Left renal cortex interstitium (tissue), 4 donors: ENCODE data around the gene TRAPPC10. TPM values are rescaled to one million over a fixed set of nuclear protein-coding genes. Genes with fewer than 3 reads are reported as not detected.

Experiments
- DNase-seq, 4 donors: peaks; one replicate each; pipeline ENCODE4 v3.0.0-alpha.2; 2013; ENCODE audit warnings: low read depth in 4 of 4, low spot score in 2 of 4, missing footprints in 1 of 4
- polyA plus RNA-seq, 4 donors: library from polyadenylated mRNA; unstranded; fragments of 120-200 nt; gene quantifications; one replicate each; pipeline ENCODE4 v1.2.1, GENCODE V29; 2013; ENCODE audit not compliant: insufficient read length in 4 of 4

The TRAPPC10 gene
- polyA plus RNA-seq, 4 donors = 29.7 to 48.8 (median 39.9) TPM

GRCh38 chr21:43982489-43983078 is 29.5 kb upstream of the TRAPPC10 start:
- DNase-seq = no peak

- DNase-seq = no peak
Measured at GRCh38 chr21:43983390-43983789, 28.7 kb upstream of the TRAPPC10 start.

GRCh38 chr21:43983860-43984420 is 28.2 kb upstream of the TRAPPC10 start:
- no peak for DNase-seq

- DNase-seq = no peak
Measured at GRCh38 chr21:43984905-43985689, 27.0 kb upstream of the TRAPPC10 start.

GRCh38 chr21:43985690-43986251 is 26.3 kb upstream of the TRAPPC10 start:
- no peak for DNase-seq

GRCh38 chr21:43986544-43987451 is 25.3 kb upstream of the TRAPPC10 start:
- DNase-seq = no peak

GRCh38 chr21:43987509-43987908 is 24.6 kb upstream of the TRAPPC10 start:
- DNase-seq = no peak

- DNase-seq = no peak
Measured at GRCh38 chr21:43988016-43988415, 24.1 kb upstream of the TRAPPC10 start.

- no peak for DNase-seq
Measured at GRCh38 chr21:43988506-43989230, 23.4 kb upstream of the TRAPPC10 start.

- no peak for DNase-seq
Measured at GRCh38 chr21:43989401-43989800, 22.7 kb upstream of the TRAPPC10 start.

GRCh38 chr21:43991447-43991991 is 20.6 kb upstream of the TRAPPC10 start:
- no peak for DNase-seq

GRCh38 chr21:43992121-43992520 is 20.0 kb upstream of the TRAPPC10 start:
- DNase-seq = no peak

- DNase-seq = no peak
Measured at GRCh38 chr21:43993420-43993934, 18.6 kb upstream of the TRAPPC10 start.

GRCh38 chr21:43994085-43994484 is 18.0 kb upstream of the TRAPPC10 start:
- no peak for DNase-seq

- no peak for DNase-seq
Measured at GRCh38 chr21:43994646-43995045, 17.5 kb upstream of the TRAPPC10 start.

- no peak for DNase-seq
Measured at GRCh38 chr21:43995521-43996105, 16.5 kb upstream of the TRAPPC10 start.

- no peak for DNase-seq
Measured at GRCh38 chr21:43997766-43998742, 14.1 kb upstream of the TRAPPC10 start.

- no peak for DNase-seq
Measured at GRCh38 chr21:44000360-44000759, 11.7 kb upstream of the TRAPPC10 start.
